GM23338 (cell line): ENCODE results near the gene UTP11. TPM values are rescaled to one million over a fixed set of nuclear protein-coding genes. Genes with fewer than 3 reads are reported as not detected.

Source experiments
- ATAC-seq: fragments of 200-7000 bp; cut with Tn5 transposase; 3 replicates; pipeline ENCODE4 v1.9.1; 2020
- DNase-seq: peaks from one replicate; pipeline ENCODE4 v3.0.0-alpha.2; 2015; ENCODE audit warnings: low spot score
- H2AFZ ChIP-seq: fragments of 200-600 bp; sonication (generic); 2 replicates; pipeline ENCODE4 v1.8.0; 2016; ENCODE audit warnings: antibody characterized with exemption, mild to moderate bottlenecking, moderate library complexity
- H3F3A ChIP-seq: fragments of 200-600 bp; sonication (generic); replicated peaks from 2 replicates; pipeline ENCODE4 v1.8.0; 2017; ENCODE audit warnings: antibody characterized with exemption, mixed run types, low read depth
- H3K27ac ChIP-seq: fragments of 200-600 bp; sonication (generic); 2 replicates; pipeline ENCODE4 v1.6.1; 2016; ENCODE audit warnings: low read depth
- H3K27me3 ChIP-seq: fragments of 200-600 bp; sonication (generic); 2 replicates; pipeline ENCODE4 v1.8.0; 2016; ENCODE audit warnings: mild to moderate bottlenecking, mixed run types, moderate library complexity; ENCODE audit not compliant: insufficient read depth
- H3K36me3 ChIP-seq: fragments of 200-600 bp; sonication (generic); 2 replicates; pipeline ENCODE4 v1.8.0; 2016; ENCODE audit warnings: mild to moderate bottlenecking; ENCODE audit not compliant: insufficient read depth
- H3K4me1 ChIP-seq: fragments of 200-600 bp; sonication (generic); 2 replicates; pipeline ENCODE4 v1.8.0; 2016; ENCODE audit warnings: mild to moderate bottlenecking, moderate library complexity; ENCODE audit not compliant: insufficient read depth
- H3K4me2 ChIP-seq: fragments of 200-600 bp; sonication (generic); 2 replicates; pipeline ENCODE4 v1.7.1; 2017; ENCODE audit warnings: mixed run types
- H3K4me3 ChIP-seq: fragments of 200-600 bp; sonication (generic); 2 replicates; pipeline ENCODE4 v1.6.1; 2016; ENCODE audit warnings: mixed run types
- H3K79me2 ChIP-seq: fragments of 200-600 bp; sonication (generic); replicated peaks from 2 replicates; pipeline ENCODE4 v1.8.0; 2017; ENCODE audit warnings: mild to moderate bottlenecking; ENCODE audit not compliant: insufficient read depth
- H3K9me2 ChIP-seq: fragments of 200-600 bp; sonication (generic); 2 replicates; pipeline ENCODE4 v1.8.0; 2017; ENCODE audit not compliant: insufficient read depth
- H4K20me1 ChIP-seq: fragments of 200-600 bp; sonication (generic); replicated peaks from 2 replicates; pipeline ENCODE4 v1.8.0; 2017; ENCODE audit warnings: mild to moderate bottlenecking; ENCODE audit not compliant: insufficient read depth
- H3K27ac Mint-ChIP-seq: 2 replicates; pipeline ENCODE4 v1.8.0; 2020; ENCODE audit warnings: inconsistent platforms, mild to moderate bottlenecking, moderate library complexity, mixed read lengths
- H3K27me3 Mint-ChIP-seq: 3 replicates; pipeline ENCODE4 v1.8.0; 2022; ENCODE audit warnings: low read depth, mild to moderate bottlenecking, moderate library complexity, mixed read lengths, inconsistent platforms; ENCODE audit not compliant: insufficient read depth, poor library complexity
- H3K36me3 Mint-ChIP-seq: 3 replicates; pipeline ENCODE4 v1.8.0; 2021; ENCODE audit warnings: low read depth, mild to moderate bottlenecking, inconsistent platforms, moderate library complexity, mixed read lengths
- H3K4me1 Mint-ChIP-seq: 3 replicates; pipeline ENCODE4 v1.8.0; 2020; ENCODE audit warnings: mild to moderate bottlenecking, inconsistent platforms, mixed read lengths
- H3K4me3 Mint-ChIP-seq: 3 replicates; pipeline ENCODE4 v1.8.0; 2021; ENCODE audit warnings: moderate library complexity, mild to moderate bottlenecking, inconsistent platforms, mixed read lengths
- H3K9me3 Mint-ChIP-seq: 3 replicates; pipeline ENCODE4 v1.8.0; 2020; ENCODE audit warnings: moderate library complexity, mild to moderate bottlenecking, inconsistent platforms, mixed read lengths
- CTCF ChIP-seq, 2 experiments: fragments of 200-600 bp in 1 of 2; sonication (generic) in 1 of 2; conservative IDR thresholded peaks; 2 replicates each; pipeline versions ENCODE4 v1.5.1 to v1.6.1; 2016 to 2017; ENCODE audit warnings: antibody characterized with exemption in 2 of 2, low read depth in 2 of 2, mild to moderate bottlenecking in 2 of 2, moderate library complexity in 1 of 2
- EZH2 ChIP-seq: fragments of 200-600 bp; sonication (generic); IDR thresholded peaks from one replicate; pipeline ENCODE4 v1.8.0; 2017; ENCODE audit warnings: antibody characterized with exemption, mild to moderate bottlenecking, low read depth; ENCODE audit not compliant: unreplicated experiment
- JUNB ChIP-seq: IDR thresholded peaks from one replicate; pipeline ENCODE4 v1.6.1; 2016; ENCODE audit warnings: antibody characterized with exemption; ENCODE audit not compliant: unreplicated experiment
- POLR2AphosphoS5 ChIP-seq: IDR thresholded peaks from 2 replicates; pipeline ENCODE4 v1.6.1; 2016; ENCODE audit warnings: antibody characterized with exemption, low read depth
- STAT1 ChIP-seq: IDR thresholded peaks from one replicate; pipeline ENCODE4 v1.6.1; 2016; ENCODE audit warnings: antibody characterized with exemption; ENCODE audit not compliant: unreplicated experiment
- ZNF331 ChIP-seq: fragments of 250-450 bp; sonication (Bioruptor Pico); IDR thresholded peaks from 2 replicates; pipeline ENCODE4 v1.5.0; 2020; ENCODE audit warnings: low read depth, mild to moderate bottlenecking, moderate library complexity
- ZNF462 ChIP-seq: fragments of 250-450 bp; sonication (Bioruptor Pico); IDR thresholded peaks from 2 replicates; pipeline ENCODE4 v1.5.0; 2020; ENCODE audit warnings: mild to moderate bottlenecking, moderate library complexity
- polyA plus RNA-seq: library from polyadenylated mRNA; unstranded; fragments of >200 nt; fragmentation: Nextera tagmentation; extraction: Ambion mirVana; gene quantifications from 2 replicates; pipeline ENCODE4 v1.2.1, GENCODE V29; 2016
- total RNA-seq: library from RNA; depleted of rRNA; stranded (reverse); fragments of >200 nt; shearing (Covaris generic); gene quantifications from 2 replicates; pipeline ENCODE4 v1.2.3, GENCODE V29; 2014
- TF ChIP-seq, protein P1 (sequence below): IDR thresholded peaks from 2 replicates; pipeline ENCODE4 v1.6.1; 2016; ENCODE audit warnings: antibody characterized with exemption

UTP11 gene
- total and polyA plus RNA-seq, 2 experiments from 2014 or later = 67.8 to 105 TPM

DNA sequence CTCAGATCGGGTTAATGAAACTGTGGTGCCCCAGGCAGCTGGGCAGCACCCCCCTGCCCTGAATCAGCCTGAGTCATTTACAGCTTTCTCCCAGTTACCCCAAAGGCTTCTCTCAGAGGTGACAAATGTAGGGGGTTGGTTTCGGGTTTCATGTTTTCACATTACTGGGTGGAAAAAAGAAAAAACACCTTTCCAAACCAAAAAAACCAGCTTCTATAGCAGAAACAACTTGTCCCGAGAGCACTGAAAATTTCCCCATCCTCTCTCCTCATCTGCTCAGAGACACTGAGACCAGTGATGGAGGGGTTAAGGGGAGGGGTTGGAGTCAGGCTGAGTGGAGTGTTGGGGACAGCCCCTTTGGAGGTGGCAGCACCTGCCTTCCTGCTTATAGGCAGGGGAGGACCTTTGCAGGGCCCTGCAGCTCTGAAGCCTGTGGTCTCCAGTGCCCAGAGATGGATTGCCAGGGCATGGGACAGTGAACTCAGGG lies 15.6 kb downstream of the UTP11 start:
- TF ChIP-seq EZH2 (no peak), POLR2AphosphoS5 (peak; percentile 37; the same call in 1 of the 2 replicates)
- DNase-seq = peak; percentile 43
- H3K4me3 ChIP-seq = no peak overlapping the region; the same call in 1 of the 2 replicates
- peaks cover 34% of the 10 kb centered on the region for H3K4me1 ChIP-seq
- Mint-ChIP-seq H3K36me3 (peaks cover 26% of the 10 kb centered on the region), H3K27ac (peak overlapping the region; percentile 86), H3K4me3 (no peak overlapping the region; the same call in 2 of the 3 replicates), H3K4me1 (peaks cover 53% of the 10 kb centered on the region), H3K9me3 (no peaks in the 10 kb centered on the region; the same call in 2 of the 3 replicates), H3K27me3 (peaks cover 14% of the 10 kb centered on the region)
- peaks cover 27% of the 10 kb centered on the region for H3F3A ChIP-seq
- H2AFZ ChIP-seq = no peak overlapping the region
- no peaks in the 10 kb centered on the region for H3K27me3 ChIP-seq
- peak; percentile 19 for ATAC-seq
- no peaks in the 10 kb centered on the region for H3K79me2 ChIP-seq
- no peaks in the 10 kb centered on the region; the same call in 1 of the 2 replicates for H4K20me1 ChIP-seq
- H3K4me2 ChIP-seq = 0 out of 2 replicates have a peak overlapping the region, but pooled peaks have one; percentile 26
- no peaks in the 10 kb centered on the region for H3K9me2 ChIP-seq
- H3K36me3 ChIP-seq = peaks cover 18% of the 10 kb centered on the region
- H3K27ac ChIP-seq = peak overlapping the region; percentile 3; the same call in 1 of the 2 replicates

DNA sequence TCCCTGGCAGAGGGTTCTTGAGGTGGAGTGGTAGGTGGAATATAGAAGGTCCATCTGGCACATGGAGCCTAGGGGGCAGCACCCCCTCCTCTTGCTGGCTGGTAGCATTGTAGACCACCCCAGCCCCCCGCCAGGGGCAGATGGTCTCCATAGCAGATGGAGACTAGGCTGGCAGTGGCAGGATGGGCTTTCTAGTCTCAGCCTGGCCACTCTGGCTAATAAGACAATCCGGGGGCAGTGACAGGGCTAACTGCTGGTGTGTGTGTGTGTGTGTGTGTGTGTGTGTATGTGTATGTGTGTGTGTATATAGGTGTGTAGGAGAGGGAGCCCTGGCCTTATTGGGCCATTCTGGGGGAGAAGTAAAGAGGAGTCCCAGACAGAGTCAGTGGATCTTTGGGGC lies 16.1 kb downstream of the UTP11 start:
- Histone ChIP-seq H3F3A (peaks cover 27% of the 10 kb centered on the region), H3K4me1 (peaks cover 34% of the 10 kb centered on the region), H3K9me2 (no peaks in the 10 kb centered on the region), H2AFZ (no peak overlapping the region), H3K36me3 (peaks cover 13% of the 10 kb centered on the region), H3K27me3 (no peaks in the 10 kb centered on the region), H3K79me2 (no peaks in the 10 kb centered on the region), H3K27ac (0 out of 2 replicates have a peak overlapping the region, but pooled peaks have one; percentile 3), H3K4me2 (peak overlapping the region; percentile 77), H3K4me3 (peak overlapping the region; percentile 46; the same call in 1 of the 2 replicates), H4K20me1 (no peaks in the 10 kb centered on the region; the same call in 1 of the 2 replicates)
- H3K27me3 Mint-ChIP-seq = peaks cover 14% of the 10 kb centered on the region
- peak; percentile 49 for DNase-seq
- peaks cover 22% of the 10 kb centered on the region for H3K36me3 Mint-ChIP-seq
- peak; percentile 7 for ATAC-seq
- H3K9me3 Mint-ChIP-seq = no peaks in the 10 kb centered on the region; the same call in 2 of the 3 replicates
- peaks cover 53% of the 10 kb centered on the region for H3K4me1 Mint-ChIP-seq
- H3K4me3 Mint-ChIP-seq = peak overlapping the region; percentile 24; the same call in 1 of the 3 replicates
- H3K27ac Mint-ChIP-seq = peak overlapping the region; percentile 32; the same call in 1 of the 2 replicates
- TF ChIP-seq, protein P1, sequence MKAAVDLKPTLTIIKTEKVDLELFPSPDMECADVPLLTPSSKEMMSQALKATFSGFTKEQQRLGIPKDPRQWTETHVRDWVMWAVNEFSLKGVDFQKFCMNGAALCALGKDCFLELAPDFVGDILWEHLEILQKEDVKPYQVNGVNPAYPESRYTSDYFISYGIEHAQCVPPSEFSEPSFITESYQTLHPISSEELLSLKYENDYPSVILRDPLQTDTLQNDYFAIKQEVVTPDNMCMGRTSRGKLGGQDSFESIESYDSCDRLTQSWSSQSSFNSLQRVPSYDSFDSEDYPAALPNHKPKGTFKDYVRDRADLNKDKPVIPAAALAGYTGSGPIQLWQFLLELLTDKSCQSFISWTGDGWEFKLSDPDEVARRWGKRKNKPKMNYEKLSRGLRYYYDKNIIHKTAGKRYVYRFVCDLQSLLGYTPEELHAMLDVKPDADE = no peak
- TF ChIP-seq ZNF331 (no peak), CTCF (conservative IDR thresholded peaks at IDR 0.05; ENCODE audit: low read depth in 2 of 2) (peak; percentile 45 to 50), STAT1 (no peak), JUNB (no peak), POLR2AphosphoS5 (no peak), ZNF462 (CRISPR knock-in tag) (no peak)
